Measurements from ENCODE around the gene CBLB. TPM values are rescaled to one million over a fixed set of nuclear protein-coding genes. Genes with fewer than 3 reads are reported as not detected.

Gene CBLB
- total RNA-seq = 9.5 and 18.1 TPM in 2 replicates

DNA sequence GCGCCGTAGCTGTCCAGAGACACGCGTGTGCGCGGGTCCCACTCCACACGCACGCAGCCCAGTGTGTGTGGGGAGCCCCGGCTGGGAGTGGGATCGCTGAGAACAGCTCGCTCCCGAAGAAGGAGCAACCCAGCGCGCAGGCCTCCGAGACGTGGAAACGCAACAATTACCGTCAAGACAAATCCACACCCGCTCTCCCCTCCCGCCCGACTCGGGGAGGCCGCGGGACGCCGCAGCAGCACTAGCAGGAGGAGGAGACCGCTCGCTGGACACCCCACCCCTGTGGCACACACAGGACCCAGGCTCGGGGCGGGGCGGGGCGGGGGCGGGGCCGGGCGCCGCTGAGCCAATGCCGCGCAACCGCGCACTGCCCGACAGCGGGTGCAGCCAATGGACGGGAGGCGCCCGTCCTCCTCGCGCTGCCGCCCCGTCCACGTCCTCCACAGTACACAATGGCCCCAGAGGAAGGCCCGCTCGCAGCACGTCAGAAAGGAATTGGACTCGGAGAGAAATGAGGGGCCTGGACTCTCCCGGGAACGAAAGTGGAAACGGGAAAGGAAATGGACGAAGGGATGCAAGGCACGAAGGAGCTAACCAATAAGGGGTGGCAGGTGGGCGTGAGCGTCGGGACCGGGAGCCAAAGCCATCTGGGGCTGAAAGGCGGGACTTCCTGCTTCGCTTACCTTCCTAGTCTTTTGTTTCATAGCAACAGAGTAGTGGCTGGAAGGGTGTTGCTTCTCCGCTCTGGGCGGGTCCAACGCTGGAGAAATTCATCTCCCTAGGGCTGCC, at the start of gene CBLB:
CBLB (minus strand) TSS at position 271 of the 789 bp plus-strand sequence. CDS start 1,435 bp downstream, outside the sequence.

All from mesangial cell (primary cell).